ENCODE measurements around the gene GNPTG.
"Not testable (repeated sequence)": the region's sequence is repeated elsewhere in the genome, so short reads cannot be mapped to it uniquely, and the experiment has no call there.

The GNPTG gene

DNA sequence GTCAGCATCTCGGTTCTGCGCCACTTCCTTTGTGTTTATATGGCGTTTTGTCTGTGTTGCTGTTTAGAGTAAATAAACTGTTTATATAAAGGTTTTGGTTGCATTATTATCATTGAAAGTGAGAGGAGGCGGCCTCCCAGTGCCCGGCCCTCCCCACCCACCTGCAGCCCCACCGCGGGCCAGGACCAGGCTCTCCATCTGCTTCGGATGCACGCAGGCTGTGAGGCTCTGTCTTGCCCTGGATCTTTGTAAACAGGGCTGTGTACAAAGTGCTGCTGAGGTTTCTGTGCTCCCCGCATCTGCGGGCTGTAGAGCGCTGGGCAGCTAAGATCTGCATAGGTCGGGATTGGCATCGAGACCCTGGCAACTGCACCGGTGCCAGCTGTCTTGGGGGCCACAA lies 26.5 kb upstream of the GNPTG start:
- no peak overlapping the region for H3K4me3 ChIP-seq (ENCODE audit: low read depth, low read length)

DNA sequence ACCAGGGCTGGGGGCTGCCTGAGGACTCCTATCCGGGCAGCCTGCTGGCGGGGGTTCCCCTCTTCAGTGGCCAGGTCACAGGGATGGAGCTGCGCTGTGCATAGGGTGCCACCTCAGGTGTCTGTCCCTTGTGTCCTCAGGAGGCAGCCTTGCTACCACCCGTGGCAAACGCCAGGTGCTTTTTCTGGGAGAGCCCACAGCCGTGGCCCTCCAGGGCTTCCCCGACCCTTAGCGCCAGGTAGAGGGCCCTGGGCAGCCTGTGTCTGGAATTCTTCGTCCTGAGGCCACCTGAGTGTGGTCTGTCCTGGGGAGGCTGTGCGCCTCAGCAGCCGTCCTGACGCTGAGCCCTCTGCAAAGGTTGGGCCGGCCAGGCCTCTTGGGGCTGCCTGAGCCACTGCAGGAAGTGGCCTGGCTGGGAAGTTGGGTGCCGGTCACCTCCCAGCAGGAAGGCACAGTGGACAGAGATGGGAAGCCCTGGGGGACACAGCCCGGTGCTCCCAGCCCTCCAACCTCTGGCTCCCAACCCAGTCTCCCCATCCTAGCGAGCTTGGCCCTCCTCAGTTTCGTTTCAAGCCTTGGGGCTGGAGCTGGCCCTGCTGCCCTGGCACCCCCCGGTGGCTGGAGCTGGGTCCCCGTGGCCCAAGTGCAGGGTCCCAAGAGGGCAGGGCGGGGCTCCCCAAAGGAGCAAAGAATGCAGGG lies 25.9 kb upstream of the GNPTG start:
- TF ChIP-seq MAX (IDR thresholded peaks at IDR 0.05; ENCODE audit: low read depth, low read length): no peak
- TF ChIP-seq, protein P1, sequence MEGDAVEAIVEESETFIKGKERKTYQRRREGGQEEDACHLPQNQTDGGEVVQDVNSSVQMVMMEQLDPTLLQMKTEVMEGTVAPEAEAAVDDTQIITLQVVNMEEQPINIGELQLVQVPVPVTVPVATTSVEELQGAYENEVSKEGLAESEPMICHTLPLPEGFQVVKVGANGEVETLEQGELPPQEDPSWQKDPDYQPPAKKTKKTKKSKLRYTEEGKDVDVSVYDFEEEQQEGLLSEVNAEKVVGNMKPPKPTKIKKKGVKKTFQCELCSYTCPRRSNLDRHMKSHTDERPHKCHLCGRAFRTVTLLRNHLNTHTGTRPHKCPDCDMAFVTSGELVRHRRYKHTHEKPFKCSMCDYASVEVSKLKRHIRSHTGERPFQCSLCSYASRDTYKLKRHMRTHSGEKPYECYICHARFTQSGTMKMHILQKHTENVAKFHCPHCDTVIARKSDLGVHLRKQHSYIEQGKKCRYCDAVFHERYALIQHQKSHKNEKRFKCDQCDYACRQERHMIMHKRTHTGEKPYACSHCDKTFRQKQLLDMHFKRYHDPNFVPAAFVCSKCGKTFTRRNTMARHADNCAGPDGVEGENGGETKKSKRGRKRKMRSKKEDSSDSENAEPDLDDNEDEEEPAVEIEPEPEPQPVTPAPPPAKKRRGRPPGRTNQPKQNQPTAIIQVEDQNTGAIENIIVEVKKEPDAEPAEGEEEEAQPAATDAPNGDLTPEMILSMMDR (IDR thresholded peaks at IDR 0.05; ENCODE audit: low read depth, low read length): no peak
- no peak for TF ChIP-seq POLR2A (IDR thresholded peaks at IDR 0.05; ENCODE audit: extremely low read depth, insufficient read length)
- no peak for TF ChIP-seq MYC (IDR thresholded peaks at IDR 0.05; ENCODE audit: low read depth, low read length)
- DNase-seq (ENCODE audit: low read depth): no peak

More for the DNA sequence above, 26.5 kb upstream of the GNPTG start:
- TF ChIP-seq MAX (IDR thresholded peaks at IDR 0.05; ENCODE audit: low read depth, low read length) (no peak), POLR2A (IDR thresholded peaks at IDR 0.05; ENCODE audit: extremely low read depth, insufficient read length) (no peak), MYC (IDR thresholded peaks at IDR 0.05; ENCODE audit: low read depth, low read length) (no peak)
- TF ChIP-seq, protein P1 (IDR thresholded peaks at IDR 0.05; ENCODE audit: low read depth, low read length): no peak
- DNase-seq (ENCODE audit: low read depth): no peak

GRCh38 chr16:1326391-1326790 lies 25.3 kb upstream of the GNPTG start:
- no peak for TF ChIP-seq MAX (IDR thresholded peaks at IDR 0.05; ENCODE audit: low read depth, low read length)
- TF ChIP-seq, protein P1 (IDR thresholded peaks at IDR 0.05; ENCODE audit: low read depth, low read length): no peak
- TF ChIP-seq MYC (IDR thresholded peaks at IDR 0.05; ENCODE audit: low read depth, low read length): no peak
- TF ChIP-seq POLR2A (IDR thresholded peaks at IDR 0.05; ENCODE audit: extremely low read depth, insufficient read length): no peak
- no peak for DNase-seq (ENCODE audit: low read depth)
- no peak overlapping the region for H3K4me3 ChIP-seq (ENCODE audit: low read depth, low read length)

More for the DNA sequence above, 25.9 kb upstream of the GNPTG start:
- H3K4me3 ChIP-seq (ENCODE audit: low read depth, low read length): no peak overlapping the region

- TF ChIP-seq POLR2A (IDR thresholded peaks at IDR 0.05; ENCODE audit: extremely low read depth, insufficient read length): no peak
- no peak for TF ChIP-seq MAX (IDR thresholded peaks at IDR 0.05; ENCODE audit: low read depth, low read length)
- TF ChIP-seq, protein P1 (IDR thresholded peaks at IDR 0.05; ENCODE audit: low read depth, low read length): no peak
- TF ChIP-seq MYC (IDR thresholded peaks at IDR 0.05; ENCODE audit: low read depth, low read length): no peak
- no peak for DNase-seq (ENCODE audit: low read depth)
- H3K4me3 ChIP-seq (ENCODE audit: low read depth, low read length): no peak overlapping the region
Observed at GRCh38 chr16:1326946-1327618, 24.6 kb upstream of the GNPTG start.

DNA sequence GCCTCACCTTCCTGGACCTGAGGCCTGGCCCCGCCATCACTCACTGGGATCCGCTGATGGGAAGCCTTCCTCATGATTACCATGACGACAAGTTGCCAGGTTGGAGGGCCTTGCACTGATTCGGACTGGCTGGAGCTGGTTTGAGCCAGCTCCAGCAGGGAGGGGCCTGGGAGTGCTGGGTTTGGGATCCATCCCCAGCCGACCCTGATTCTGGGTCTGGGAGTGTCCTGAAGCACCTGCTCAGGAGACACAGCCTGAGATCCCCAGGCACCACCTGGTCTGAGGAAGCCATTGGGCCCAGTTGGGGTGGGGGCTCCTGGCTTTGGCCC lies 24.1 kb upstream of the GNPTG start:
- no peak overlapping the region for H3K4me3 ChIP-seq (ENCODE audit: low read depth, low read length)
- no peak for TF ChIP-seq MAX (IDR thresholded peaks at IDR 0.05; ENCODE audit: low read depth, low read length)
- TF ChIP-seq POLR2A (IDR thresholded peaks at IDR 0.05; ENCODE audit: extremely low read depth, insufficient read length): no peak
- TF ChIP-seq MYC (IDR thresholded peaks at IDR 0.05; ENCODE audit: low read depth, low read length): no peak
- TF ChIP-seq, protein P1 (IDR thresholded peaks at IDR 0.05; ENCODE audit: low read depth, low read length): no peak
- no peak for DNase-seq (ENCODE audit: low read depth)

DNA sequence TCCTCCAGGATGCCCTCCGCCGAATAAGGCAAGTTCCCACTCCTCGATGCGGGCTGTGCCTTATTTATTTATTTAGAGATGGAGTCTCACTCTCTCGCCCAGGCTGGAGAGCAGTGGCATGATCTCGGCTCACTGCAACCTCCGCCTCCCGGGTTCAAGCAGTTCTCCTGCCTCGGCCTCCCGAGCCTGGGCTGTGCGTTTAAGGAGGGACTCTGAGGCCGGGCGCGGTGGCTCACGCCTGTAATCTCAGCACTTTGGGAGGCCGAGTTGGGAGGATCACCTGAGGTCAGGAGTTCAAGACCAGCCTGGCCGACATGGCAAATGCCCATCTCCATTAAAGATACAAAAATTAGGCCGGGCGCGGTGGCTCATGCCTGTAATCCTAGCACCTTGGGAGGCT lies 23.6 kb upstream of the GNPTG start:
- DNase-seq (ENCODE audit: low read depth); H3K4me3 ChIP-seq (ENCODE audit: low read depth, low read length): not testable (repeated sequence)

DNA sequence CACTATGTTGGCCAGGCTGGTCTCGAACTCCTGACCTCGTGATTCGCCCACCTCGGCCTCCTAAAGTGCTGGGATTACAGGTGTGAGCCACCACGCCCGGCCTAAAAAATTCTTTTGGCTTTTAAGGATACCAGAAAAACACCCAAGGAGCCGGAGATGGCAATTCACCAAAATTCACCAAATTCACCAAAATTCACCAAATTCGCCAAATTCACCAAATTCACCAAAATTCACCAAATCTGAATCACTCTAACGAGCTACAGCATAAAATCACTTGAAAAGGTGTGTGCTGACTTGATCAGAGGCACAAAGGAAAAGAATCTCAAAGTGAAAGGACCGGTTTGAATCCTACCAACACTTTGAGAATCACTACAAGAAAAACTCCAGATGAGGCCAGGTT lies 22.8 kb upstream of the GNPTG start:
- DNase-seq (ENCODE audit: low read depth); H3K4me3 ChIP-seq (ENCODE audit: low read depth, low read length): not testable (repeated sequence)
